ENCODE measurements around the gene WNT3A. TPM values are rescaled to one million over a fixed set of nuclear protein-coding genes. Genes with fewer than 3 reads are reported as not detected.
A peak's percentile ranks its signal among the peaks of the same experiment; 100 is the strongest.

The WNT3A gene
- total RNA-seq, 4 donors from 2014 or later: not detected

GRCh38 chr1:228037401-228038386 lies 30.9 kb downstream of the WNT3A start:
- in situ Hi-C loops (cut with MboI; ENCODE audit: low pct_ligation_motif_present in 1 of 4, low pct_unique_long_range_greater_than_20kb in 1 of 4, low sequenced_read_pairs in 3 of 4) (no loop called here), intact Hi-C loops (cut with DNase I; ENCODE audit: low total_unique reads) (no loop called here)
- Histone ChIP-seq H3K36me3 (no peaks in the 10 kb centered on the region), H3K27ac (no peak overlapping the region), H3K27me3 (peaks cover 53% of the 10 kb centered on the region), H3K9me3 (no peaks in the 10 kb centered on the region), H3K4me1 (peaks cover 0 to 8% (median 3%) of the 10 kb centered on the region in 4 donors), H3K4me3 (peak overlapping the region in 2 of 4 donors; percentile 13 to 16)
- 0 to 5% methylated on average over 16 to 60 of the region's 80 CpGs for WGBS, 2 donors (ENCODE audit: low coverage in 1 of 2)
- no peak for TF ChIP-seq POLR2A (IDR thresholded peaks at IDR 0.05)
- TF ChIP-seq EP300 (IDR thresholded peaks at IDR 0.05; ENCODE audit: low read depth): no peak
- no peak for TF ChIP-seq CTCF (IDR thresholded peaks at IDR 0.05)
- no peak for TF ChIP-seq POLR2AphosphoS5 (IDR thresholded peaks at IDR 0.05)
- DNase-seq: no peak

DNA sequence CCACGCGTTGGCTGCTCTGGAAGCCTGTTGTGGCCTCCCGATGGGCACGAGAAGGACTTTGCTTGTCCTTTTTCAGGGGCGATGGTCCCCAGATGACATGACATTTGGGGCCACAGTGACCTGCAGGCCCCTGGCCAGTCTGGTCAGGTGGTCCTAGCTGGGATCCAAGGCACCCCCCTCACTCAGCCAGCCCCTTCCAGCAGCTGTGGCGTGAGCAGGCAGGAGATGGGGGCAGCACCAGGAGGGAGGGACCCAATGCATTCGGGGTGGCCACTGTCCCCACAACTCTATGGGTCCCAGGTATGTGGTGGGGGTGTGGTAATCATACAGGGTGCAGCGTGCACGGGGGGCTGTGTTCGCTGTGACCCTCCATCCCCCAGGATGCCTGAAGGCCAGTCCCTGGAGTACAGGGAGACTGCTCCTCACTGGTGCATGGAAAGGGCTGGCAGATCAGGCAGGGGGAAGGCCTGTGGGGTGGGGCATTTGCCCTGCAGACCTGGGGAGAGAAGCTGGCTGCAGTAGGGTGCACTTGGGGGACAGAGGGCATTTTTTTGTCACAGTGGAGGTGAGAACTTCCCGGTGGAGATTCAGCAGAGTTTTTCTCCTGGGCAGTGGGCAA lies 31.7 kb downstream of the WNT3A start:
- DNase-seq: no peak
- Histone ChIP-seq H3K36me3 (no peaks in the 10 kb centered on the region), H3K27me3 (peaks cover 53% of the 10 kb centered on the region), H3K9me3 (no peaks in the 10 kb centered on the region), H3K4me3 (no peak overlapping the region), H3K27ac (no peak overlapping the region), H3K4me1 (peaks cover 0 to 8% (median 3%) of the 10 kb centered on the region in 4 donors)
- in situ Hi-C loops (cut with MboI; ENCODE audit: low pct_ligation_motif_present in 1 of 4, low pct_unique_long_range_greater_than_20kb in 1 of 4, low sequenced_read_pairs in 3 of 4): no loop called here
- no peak for TF ChIP-seq POLR2AphosphoS5 (IDR thresholded peaks at IDR 0.05)
- no peak for TF ChIP-seq EP300 (IDR thresholded peaks at IDR 0.05; ENCODE audit: low read depth)
- no peak for TF ChIP-seq POLR2A (IDR thresholded peaks at IDR 0.05)
- no peak for TF ChIP-seq CTCF (IDR thresholded peaks at IDR 0.05)
- intact Hi-C loops (cut with DNase I; ENCODE audit: low total_unique reads): no loop called here
- WGBS, 2 donors (ENCODE audit: low coverage in 1 of 2): 78% methylated on average over 11 of the region's 11 CpGs; no CpG with 5 or more reads in 1 of the 2 donors

- no peak for DNase-seq
- Histone ChIP-seq H3K27me3 (peaks cover 53% of the 10 kb centered on the region), H3K4me1 (peaks cover 0 to 8% (median 3%) of the 10 kb centered on the region in 4 donors), H3K4me3 (no peak overlapping the region), H3K9me3 (no peaks in the 10 kb centered on the region), H3K36me3 (no peaks in the 10 kb centered on the region), H3K27ac (no peak overlapping the region)
- no peak for TF ChIP-seq POLR2AphosphoS5 (IDR thresholded peaks at IDR 0.05)
- no peak for TF ChIP-seq POLR2A (IDR thresholded peaks at IDR 0.05)
- TF ChIP-seq EP300 (IDR thresholded peaks at IDR 0.05; ENCODE audit: low read depth): no peak
- no peak for TF ChIP-seq CTCF (IDR thresholded peaks at IDR 0.05)
- in situ Hi-C loops (cut with MboI; ENCODE audit: low pct_ligation_motif_present in 1 of 4, low pct_unique_long_range_greater_than_20kb in 1 of 4, low sequenced_read_pairs in 3 of 4): no loop called here
- WGBS, 2 donors (ENCODE audit: low coverage in 1 of 2): 50 to 62% methylated on average over 2 to 8 of the region's 8 CpGs
- intact Hi-C loops (cut with DNase I; ENCODE audit: low total_unique reads): no loop called here
Observed at GRCh38 chr1:228039006-228039903, 32.5 kb downstream of the WNT3A start.

All from transverse colon (tissue), 4 donors.